ENCODE data around the gene GRIK1. TPM values are rescaled to one million over a fixed set of nuclear protein-coding genes. Genes with fewer than 3 reads are reported as not detected.

The GRIK1 gene
- total RNA-seq, 2 donors from 2014 or later: not detected

- Histone ChIP-seq H3K36me3 (ENCODE audit: control insufficient read depth, insufficient read depth, low read length) (no peaks in the 10 kb centered on the region), H3K9ac (ENCODE audit: extremely low read depth, low read length, poor library complexity, severe bottlenecking) (no peak overlapping the region), H3K4me1 (ENCODE audit: control insufficient read depth, insufficient read depth, low read length) (peaks cover 3% of the 10 kb centered on the region), H3K4me3 (ENCODE audit: low read length) (no peak overlapping the region), H3K27ac (ENCODE audit: low read depth, low read length) (no peak overlapping the region), H3K27me3 (ENCODE audit: control insufficient read depth, insufficient read depth, low read length, poor library complexity, severe bottlenecking) (no peaks in the 10 kb centered on the region), H3K9me3 (ENCODE audit: control insufficient read depth, low read length) (no peaks in the 10 kb centered on the region)
- Mint-ChIP-seq H3K4me3 (no peak overlapping the region), H3K9me3 (no peaks in the 10 kb centered on the region), H3K36me3 (ENCODE audit: low read depth) (no peaks in the 10 kb centered on the region), H3K27ac (no peak overlapping the region), H3K27me3 (ENCODE audit: insufficient read depth) (peaks cover 4% of the 10 kb centered on the region), H3K4me1 (peaks cover 3% of the 10 kb centered on the region)
- DNase-seq: no peak
- WGBS, 2 experiments (ENCODE audit: insufficient coverage in 1 of 2, insufficient read length in 1 of 2): 99 to 100% methylated on average over 1 to 2 of the region's 2 CpGs
- TF ChIP-seq CTCF (conservative IDR thresholded peaks at IDR 0.05): no peak
Measured at GRCh38 chr21:29777160-29777559, 162.6 kb downstream of the GRIK1 start.

GRCh38 chr21:29775462-29775861, 164.3 kb downstream of the GRIK1 start:
- peaks cover 3% of the 10 kb centered on the region for H3K4me1 Mint-ChIP-seq
- Histone ChIP-seq H3K4me1 (ENCODE audit: control insufficient read depth, insufficient read depth, low read length) (peaks cover 3% of the 10 kb centered on the region), H3K27me3 (ENCODE audit: control insufficient read depth, insufficient read depth, low read length, poor library complexity, severe bottlenecking) (no peaks in the 10 kb centered on the region), H3K4me3 (ENCODE audit: low read length) (no peak overlapping the region), H3K9ac (ENCODE audit: extremely low read depth, low read length, poor library complexity, severe bottlenecking) (no peak overlapping the region), H3K36me3 (ENCODE audit: control insufficient read depth, insufficient read depth, low read length) (no peaks in the 10 kb centered on the region), H3K9me3 (ENCODE audit: control insufficient read depth, low read length) (no peaks in the 10 kb centered on the region), H3K27ac (ENCODE audit: low read depth, low read length) (no peak overlapping the region)
- H3K9me3 Mint-ChIP-seq: no peaks in the 10 kb centered on the region
- peaks cover 4% of the 10 kb centered on the region for H3K27me3 Mint-ChIP-seq (ENCODE audit: insufficient read depth)
- H3K36me3 Mint-ChIP-seq (ENCODE audit: low read depth): no peaks in the 10 kb centered on the region
- no peak overlapping the region for H3K4me3 Mint-ChIP-seq
- no peak for DNase-seq
- no peak overlapping the region for H3K27ac Mint-ChIP-seq
- TF ChIP-seq CTCF (conservative IDR thresholded peaks at IDR 0.05): no peak
- WGBS, 2 experiments (ENCODE audit: insufficient coverage in 1 of 2, insufficient read length in 1 of 2): 100% methylated on average over 1 of the region's 1 CpG; no CpG with 5 or more reads in 1 of the 2 experiments

- H3K27ac ChIP-seq (ENCODE audit: low read depth, low read length): no peak overlapping the region
Measured at GRCh38 chr21:29771491-29772066, 168.2 kb downstream of the GRIK1 start.

More at GRCh38 chr21:29771491-29772066, 168.2 kb downstream of the GRIK1 start:
- Histone ChIP-seq H3K4me3 (ENCODE audit: low read length) (no peak overlapping the region), H3K27me3 (ENCODE audit: control insufficient read depth, insufficient read depth, low read length, poor library complexity, severe bottlenecking) (no peaks in the 10 kb centered on the region), H3K9ac (ENCODE audit: extremely low read depth, low read length, poor library complexity, severe bottlenecking) (no peak overlapping the region), H3K4me1 (ENCODE audit: control insufficient read depth, insufficient read depth, low read length) (no peaks in the 10 kb centered on the region), H3K9me3 (ENCODE audit: control insufficient read depth, low read length) (no peaks in the 10 kb centered on the region), H3K36me3 (ENCODE audit: control insufficient read depth, insufficient read depth, low read length) (no peaks in the 10 kb centered on the region)
- Mint-ChIP-seq H3K36me3 (ENCODE audit: low read depth) (no peaks in the 10 kb centered on the region), H3K4me3 (no peak overlapping the region), H3K9me3 (no peaks in the 10 kb centered on the region), H3K4me1 (no peaks in the 10 kb centered on the region), H3K27ac (no peak overlapping the region), H3K27me3 (ENCODE audit: insufficient read depth) (no peaks in the 10 kb centered on the region)
- TF ChIP-seq CTCF (conservative IDR thresholded peaks at IDR 0.05): no peak
- 94 to 100% methylated on average over 4 of the region's 4 CpGs for WGBS, 2 experiments (ENCODE audit: insufficient coverage in 1 of 2, insufficient read length in 1 of 2)
- no peak for DNase-seq
